Activated CD4-positive, alpha-beta T cell treated with anti-CD3 and anti-CD28 coated beads, Interleukin-2, Interleukin-6, amounts not matched to agents 100 ng/mL and 50 ng/mL, durations not matched to agents 16 hours and 8 hours (primary cell): ENCODE data around the gene DCXR.
A peak's percentile ranks its signal among the peaks of the same experiment; 100 is the strongest.

ENCODE experiments used
- DNase-seq: peaks from one replicate; pipeline ENCODE4 v3.0.0-alpha.2; 2020

DCXR gene

DNA sequence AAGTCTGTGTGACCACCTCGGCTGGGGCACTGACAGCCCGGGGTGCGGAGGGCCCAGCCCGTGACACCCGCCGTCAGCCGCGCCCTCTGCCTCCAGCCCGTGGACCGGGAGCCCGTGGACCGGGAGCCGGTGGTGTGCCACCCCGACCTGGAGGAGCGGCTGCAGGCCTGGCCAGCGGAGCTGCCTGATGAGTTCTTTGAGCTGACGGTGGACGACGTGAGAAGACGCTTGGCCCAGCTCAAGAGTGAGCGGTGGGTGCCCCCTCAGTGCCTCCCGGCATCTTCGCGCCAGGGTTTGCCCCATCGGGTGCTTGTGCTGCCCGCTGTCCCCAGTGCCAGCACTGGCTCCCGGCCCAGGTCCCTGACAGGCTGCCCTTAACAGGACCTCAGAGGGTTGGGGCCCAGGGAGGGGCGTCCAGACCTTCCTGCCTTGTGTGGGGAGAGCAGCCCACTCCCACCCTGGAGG, 28.5 kb downstream of the DCXR start:
- no peak for DNase-seq

- no peak for DNase-seq
Observed at GRCh38 chr17:82008258-82008940, 29.1 kb downstream of the DCXR start.

DNA sequence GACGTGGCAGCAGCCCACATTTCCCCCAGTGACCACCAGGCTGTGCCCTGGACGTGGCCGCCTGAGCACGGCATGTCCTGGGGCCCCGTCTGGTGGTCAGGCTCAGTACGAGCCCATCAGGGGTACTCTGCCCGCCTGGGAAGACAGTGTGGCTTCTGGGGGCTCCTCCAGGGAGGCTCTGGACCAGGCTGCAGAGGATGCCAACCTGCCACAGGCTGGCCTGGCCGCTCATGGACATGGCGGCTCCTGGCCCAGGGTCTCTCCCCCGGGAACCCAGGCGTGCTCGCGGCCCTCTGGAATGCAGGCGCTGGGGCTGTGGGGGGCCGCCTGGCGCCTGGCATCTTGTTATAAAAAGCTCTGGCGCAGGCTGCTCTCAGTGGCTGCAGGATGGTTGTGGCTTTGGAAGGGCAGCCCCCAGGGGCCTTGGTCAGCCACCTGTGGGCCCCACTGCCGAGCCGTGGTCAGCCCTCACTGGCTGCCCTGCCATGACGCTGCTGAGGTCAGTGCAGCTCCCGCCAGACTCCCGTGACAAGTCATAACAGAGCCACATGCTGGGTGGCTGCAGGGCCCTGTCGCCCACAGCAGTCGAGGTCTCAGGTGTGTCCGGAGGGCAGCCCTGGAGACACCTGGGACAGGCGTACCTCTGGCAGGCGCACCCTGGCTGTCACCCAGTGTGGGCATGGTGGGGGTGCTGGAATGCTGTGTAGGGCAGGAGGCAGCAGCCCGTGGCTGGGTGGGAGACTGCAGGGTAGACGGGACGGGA, 29.8 kb downstream of the DCXR start:
- no peak for DNase-seq

DNA sequence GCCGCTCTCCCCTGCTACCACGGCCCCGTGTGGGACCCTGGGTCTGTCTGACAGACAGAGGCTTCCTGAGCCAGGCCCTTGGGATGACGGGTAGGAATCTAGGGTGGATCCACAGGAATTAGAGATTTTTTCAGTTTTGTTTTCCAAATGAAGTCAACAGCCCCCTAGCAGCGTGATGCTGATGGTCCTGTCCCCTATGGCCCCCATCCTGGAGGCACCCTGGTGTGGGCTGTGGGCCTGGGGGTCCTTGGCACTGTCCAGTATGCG, 30.3 kb downstream of the DCXR start:
- DNase-seq = no peak

DNA sequence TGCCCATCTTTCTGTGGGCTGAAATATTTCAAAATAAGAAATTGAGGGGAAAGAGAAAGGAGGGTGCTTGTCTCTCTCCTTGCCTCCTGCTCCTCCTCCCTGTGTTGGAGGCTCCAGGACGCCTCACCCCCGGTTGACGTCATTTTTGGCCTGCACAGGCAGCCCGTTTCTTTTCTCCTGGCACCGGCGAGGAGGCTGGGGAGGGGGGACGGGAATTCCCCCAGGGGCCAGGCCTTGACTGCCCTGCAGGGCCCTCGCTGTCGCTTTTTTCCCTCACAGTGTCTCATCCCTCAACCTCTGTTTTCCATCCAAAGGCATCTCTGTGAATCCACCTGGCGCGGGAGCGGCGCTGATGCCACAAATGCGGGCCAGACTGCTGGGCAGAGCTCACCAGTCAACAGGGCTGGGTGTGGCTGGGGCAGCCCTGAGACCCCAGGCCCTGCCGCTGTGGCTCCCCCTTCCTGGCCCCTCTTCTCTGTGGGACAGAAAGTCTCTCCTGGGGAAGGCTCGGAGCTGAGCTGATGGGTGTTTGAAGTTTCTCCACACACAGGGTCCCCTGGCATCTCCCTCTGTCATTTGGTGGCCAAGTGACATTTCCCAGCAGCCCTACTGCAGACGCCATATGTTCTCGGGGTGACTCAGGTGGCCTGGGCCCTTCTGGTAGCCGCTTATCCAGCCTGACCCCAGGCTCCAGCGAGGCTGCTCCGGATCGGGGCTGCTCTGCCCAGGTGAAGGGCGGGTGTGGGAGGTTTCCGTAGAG, 30.8 kb downstream of the DCXR start:
- DNase-seq = no peak

DNA sequence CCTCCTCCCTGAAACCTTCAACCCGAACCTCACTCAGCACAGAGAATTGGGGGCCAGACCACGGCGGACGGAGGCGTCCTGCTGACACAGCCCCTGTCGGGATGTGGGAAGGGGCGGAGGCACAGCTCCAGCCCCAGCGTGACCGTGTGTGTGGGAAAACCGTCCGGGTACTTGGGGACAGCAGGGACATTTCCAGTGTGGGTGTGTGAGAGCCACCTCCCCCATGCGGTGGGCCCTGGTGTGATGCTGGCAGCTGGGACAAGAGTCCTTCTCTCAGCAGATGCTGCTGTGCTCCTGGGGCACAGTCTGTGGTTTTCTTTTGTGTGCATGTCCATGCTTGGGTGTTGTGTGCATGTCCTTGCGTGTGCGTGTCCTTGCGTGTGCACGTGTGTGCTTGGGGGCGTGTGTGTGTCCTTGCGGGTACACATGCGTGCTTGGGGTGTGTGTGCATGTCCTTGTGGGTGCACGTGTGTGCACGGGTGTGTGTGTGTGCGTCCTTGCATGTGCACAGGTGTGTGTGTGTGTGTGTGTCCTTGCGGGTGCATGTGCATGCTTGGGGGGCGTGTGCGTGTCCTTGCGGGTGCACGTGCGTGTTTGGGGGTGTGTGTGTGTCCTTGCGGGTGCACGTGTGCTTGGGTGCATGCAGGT, 31.7 kb downstream of the DCXR start:
- no peak for DNase-seq

- no peak for DNase-seq
Observed at GRCh38 chr17:82004517-82005455, 32.7 kb downstream of the DCXR start.

DNA sequence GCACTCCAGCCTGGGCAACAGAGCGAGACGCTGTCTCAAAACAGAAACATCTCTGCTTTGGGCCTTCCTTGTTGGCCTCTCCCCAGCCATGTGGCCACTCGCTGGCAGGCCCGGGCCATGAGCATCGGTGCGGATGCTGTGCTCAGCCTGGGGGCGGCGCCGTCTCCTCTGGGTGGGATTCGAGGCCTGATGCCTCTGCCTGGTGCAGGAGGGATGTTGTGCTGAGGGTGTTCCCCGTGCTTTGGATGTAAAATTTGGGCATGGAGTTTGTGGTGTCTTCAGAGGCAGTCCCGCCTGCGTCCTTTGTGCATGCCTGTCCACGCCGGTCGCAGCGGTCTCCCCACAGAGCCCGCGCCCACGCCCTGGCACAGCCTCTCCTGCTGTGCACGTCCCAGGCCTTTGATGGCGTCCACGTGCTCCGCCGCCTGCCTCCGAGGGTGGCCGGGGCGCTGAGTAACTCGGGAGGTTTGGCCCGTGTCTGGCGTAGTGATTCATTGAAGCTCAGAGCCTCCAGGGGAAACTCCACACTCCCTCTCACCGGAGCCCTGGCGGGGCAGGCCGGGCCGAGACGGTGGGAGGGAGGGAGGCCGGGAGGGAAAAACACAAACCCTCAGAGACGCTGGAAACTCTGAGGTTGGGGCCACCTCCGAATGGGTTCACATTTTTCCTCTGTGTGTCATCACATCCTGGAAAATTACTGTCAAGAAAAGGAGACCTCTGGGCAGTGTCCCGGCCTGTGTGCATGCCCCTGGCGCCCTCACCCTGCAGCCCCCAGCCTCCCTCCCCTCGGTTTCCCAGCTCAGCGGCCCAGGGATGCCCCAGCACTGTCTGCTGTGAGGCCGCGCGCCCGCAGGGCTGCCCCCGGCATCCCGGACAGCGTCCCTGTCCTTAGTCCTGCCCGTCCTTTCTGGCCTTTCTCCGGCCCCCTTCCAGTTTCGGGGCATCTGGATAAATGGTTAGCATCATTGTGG, 33.8 kb downstream of the DCXR start:
- peak; percentile 24 for DNase-seq

DNA sequence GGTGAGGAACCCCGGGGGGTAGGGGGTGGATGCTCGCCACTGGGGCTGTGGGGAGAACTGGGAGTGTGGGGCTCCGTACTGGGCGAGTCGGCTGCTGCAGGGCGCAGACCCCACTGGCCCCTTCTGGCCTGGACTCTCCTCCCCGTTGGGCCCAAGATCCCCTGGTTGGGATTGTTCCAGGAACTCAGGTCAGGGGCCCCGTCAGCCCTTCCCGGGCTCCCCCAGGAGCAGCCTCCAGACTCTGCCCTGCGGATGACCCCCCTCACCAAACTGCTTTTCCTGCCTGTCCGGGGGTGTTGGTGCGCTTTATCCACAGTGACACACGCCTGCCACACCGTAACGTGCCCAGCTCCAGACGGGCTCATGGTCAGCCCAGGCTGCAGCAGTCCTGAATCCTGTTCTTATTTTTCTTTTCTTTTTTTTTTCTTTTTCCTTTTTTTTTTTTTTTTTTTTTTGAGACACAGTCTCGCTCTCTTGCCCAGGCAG, 35.9 kb downstream of the DCXR start:
- DNase-seq = no peak

DNA sequence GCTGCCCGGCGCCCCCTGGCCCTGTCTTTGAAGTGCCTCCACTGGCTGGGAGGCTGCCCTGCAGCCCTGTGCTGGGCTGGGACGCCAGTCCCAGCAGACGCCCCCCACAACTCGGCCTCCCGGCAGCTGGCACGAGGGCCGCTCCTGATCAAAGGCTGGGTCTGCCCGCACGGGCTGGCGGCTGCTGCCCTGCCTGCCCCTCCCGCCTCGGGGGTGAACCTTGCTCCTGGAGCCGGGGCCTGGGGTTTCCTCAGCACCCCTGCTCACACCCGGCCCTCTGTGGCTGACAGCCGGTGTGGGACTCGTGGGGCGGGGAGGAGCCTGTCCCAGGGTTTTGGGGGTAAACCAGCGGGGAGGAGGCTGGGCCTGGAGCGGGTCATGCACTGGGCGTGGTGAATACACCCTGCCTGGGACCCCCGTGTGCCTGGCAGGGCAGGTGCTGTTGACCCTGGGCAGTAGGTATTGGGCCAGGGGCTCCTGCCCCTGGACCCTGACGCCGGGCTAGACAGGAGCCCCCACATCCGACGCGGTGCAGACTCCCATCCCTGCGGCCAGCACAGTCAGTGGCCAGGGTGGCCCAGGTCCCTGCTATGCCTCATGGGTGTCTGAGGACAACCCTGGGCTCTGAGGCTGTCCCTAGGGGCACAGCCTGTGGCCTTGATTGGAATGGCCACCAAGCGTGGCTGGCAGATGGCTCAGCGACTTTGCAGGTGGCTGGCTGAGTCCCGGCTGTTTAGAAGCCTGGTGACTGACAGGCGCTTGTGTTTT, 36.5 kb downstream of the DCXR start:
- DNase-seq = no peak

DNA sequence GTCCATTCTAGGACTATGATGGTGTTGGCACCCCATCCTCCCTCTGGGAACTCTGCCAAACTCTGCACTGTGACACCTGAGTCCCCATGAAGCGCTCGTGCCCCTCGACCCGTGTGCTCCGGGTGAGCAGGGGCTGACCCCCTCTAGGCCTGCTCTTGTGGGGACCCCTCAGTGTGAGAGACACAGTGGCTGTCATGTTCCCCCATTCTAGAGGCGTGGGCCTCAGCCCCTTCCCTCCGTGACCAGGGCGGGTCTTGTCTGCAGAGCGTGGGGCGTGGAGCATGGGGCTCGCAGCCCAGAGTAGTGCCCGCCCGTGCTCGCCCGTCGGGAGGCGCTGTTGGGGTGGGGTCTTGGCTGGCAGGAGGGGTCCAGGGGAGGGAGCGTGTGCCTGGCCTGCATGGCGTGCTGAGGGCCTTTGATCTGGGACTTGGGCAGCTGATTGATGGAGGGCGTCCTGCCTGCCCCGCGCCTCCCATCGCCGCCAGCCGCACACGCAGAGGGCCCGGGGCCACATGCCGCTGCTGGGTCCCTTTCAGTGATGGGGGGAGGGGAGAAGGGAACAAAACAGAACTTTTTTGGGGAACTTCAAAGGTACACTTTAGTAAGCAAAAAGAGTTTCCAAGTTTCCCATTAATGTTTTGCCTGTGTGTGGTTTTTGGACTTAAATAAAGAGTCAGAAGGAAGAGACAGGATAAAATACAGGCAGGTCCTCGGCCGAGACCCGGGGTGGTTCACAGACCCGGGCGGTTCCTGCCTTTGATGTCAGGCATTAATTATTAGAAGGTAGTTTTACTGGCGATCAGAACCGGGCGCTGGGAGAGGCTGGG, 37.3 kb downstream of the DCXR start:
- DNase-seq = no peak

DNA sequence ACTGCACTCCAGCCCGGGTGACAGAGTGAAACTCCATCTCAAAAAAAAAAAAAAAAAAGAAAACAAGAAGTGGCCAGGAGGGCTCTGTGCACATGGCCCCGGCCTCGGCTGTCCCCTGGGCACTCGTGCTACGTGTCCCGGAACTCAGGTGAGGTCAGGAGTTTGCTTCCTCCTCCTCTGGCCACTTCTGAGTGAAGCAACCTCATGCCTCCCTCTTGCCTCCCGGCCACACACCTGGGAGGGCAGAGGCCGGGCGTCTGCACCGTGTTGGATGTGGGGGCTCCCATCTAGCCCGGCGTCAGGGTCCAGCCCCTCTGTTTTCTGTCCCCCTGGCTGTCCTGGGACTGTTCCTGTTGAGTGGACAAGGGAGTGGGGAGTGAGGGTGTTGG, 37.9 kb downstream of the DCXR start:
- no peak for DNase-seq

- no peak for DNase-seq
Observed at GRCh38 chr17:81998691-81999438, 38.6 kb downstream of the DCXR start.

- DNase-seq = no peak
Observed at GRCh38 chr17:81998212-81998611, 39.3 kb downstream of the DCXR start.

DNA sequence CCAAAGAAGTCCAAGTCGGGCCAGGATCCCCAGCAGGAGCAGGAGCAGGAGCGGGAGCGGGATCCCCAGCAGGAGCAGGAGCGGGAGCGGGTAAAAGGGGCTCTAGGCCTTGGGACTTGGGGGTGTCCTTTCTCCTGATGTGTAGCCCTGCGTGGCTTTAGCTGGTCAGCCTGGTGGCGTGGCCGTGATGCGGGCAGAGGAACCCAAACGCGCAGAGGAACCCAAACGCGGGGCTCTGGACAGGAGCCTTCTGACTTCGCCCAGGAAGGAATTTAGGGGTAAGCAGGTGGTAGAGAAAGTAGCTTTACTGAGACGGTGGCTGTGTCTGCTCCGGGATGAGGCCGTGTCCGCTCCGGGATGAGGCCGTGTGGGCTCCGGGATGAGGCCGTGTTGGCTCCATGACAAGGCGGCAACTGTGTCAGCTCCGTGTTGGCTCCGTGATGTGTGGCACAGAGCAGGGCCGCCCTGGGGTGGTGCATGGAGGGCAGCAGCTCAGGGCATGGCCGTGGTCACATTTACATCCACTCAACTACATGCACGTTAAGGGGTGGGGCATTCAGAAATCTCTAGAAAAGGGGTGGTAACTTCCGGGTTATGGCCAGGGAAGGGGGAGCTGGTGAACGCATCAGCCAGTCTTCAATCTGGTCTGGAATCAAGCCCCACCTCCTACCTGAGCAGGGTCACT, 40.6 kb downstream of the DCXR start:
- no peak for DNase-seq

DNA sequence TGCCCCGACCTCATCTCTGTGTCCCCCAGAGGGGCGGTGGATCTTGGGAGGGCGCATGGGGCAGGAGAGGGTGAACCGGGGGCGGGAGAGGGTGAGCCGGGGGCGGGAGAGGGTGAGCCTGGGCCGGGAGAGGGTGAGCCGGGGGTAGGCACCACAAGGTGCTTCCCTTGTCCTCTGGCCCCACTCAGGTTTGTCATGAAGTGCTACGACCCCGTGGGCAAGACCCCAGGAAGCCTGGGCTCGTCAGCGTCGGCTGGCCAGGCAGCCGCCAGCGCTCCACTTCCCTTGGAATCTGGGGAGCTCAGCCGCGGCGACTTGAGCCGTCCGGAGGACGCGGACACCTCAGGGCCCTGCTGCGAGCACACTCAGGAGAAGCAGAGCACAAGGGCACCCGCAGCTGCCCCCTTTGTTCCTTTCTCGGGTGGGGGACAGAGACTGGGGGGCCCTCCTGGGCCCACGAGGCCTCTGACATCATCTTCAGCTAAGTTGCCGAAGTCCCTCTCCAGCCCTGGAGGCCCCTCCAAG, 41.2 kb downstream of the DCXR start:
- no peak for DNase-seq

DNA sequence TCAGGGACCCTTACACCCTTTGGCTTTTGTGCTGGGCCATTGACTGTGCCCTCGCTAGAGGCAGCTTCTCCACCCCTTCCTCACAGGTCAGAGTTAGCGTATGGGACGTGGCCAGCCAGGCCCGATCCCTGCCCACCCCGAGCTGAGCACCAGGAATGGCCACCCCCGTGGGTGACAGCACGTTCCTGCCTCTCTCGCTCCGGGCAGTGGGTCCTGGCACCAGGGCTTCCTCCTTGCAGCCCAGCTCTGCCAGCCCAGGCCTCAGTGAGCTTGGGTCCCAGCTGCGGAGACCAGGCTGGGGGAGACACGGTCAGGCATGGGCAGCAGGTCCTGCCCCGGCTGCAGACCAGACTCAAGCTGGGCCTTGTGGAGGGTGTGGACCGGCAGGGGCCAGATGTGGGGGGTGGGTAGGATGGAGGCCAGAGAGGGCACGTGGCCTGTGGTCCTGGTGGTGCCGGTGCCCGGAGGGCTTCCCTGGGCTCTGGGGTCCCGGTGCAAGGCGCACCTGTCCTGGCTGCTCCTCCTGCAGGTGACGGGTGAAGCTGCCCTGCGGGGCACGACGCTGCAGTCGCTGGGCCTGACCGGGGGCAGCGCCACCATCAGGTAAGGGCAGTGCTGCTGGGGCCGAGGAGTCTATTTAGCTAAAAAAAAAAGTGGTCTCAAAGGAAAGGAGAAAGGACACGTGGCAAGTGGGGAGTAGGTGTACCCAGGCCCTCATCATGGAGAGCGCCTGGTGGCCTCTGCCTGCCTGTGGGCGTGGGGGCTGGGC, 41.9 kb downstream of the DCXR start:
- no peak for DNase-seq
